NCI-H524 (cell line): ENCODE results near the gene TMEM167A.

Source experiments
- DNase-seq, 2 experiments: peaks; one replicate each; lab custom pipeline; 2025; lab: John Stamatoyannopoulos, UW

Gene TMEM167A

GRCh38 chr5:83035373-83036100, 41.7 kb downstream of the TMEM167A start:
- peak in 1 of 2 experiments; percentile 27 for DNase-seq

DNA sequence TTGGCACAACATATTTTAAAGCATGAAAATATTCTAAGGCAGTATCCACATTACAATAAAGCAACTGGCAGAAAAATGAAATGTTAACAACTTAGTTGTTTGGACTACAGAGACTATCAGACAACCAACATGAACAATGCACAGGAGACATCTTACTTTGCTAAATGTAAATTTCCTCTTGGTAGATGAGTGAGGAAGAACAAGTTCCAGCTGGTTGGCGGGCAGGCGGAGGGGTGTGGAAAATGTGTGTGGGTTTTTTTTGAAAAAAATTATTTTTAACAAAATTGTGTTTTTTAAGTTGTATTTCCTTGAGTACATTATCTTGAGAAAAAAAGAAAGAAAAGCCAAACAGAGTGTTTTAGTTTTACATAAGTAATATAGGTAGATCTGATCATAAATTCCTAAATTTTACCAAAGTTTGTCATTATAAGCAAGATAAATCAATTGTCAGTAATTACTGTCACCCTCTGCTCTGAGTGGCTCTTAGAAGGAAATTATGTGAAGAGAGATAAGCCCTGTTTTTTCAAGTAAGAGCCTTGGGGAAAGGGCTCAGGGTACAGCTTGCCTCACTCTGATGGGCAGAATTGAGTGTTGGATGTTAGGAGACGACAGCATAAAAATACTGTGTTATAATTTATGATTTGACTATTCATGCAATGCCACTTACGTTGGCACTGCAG, 42.5 kb downstream of the TMEM167A start:
- peak in 1 of 2 experiments; percentile 36 for DNase-seq

GRCh38 chr5:83034036-83034435, 43.2 kb downstream of the TMEM167A start:
- peak in 1 of 2 experiments; percentile 42 for DNase-seq

DNA sequence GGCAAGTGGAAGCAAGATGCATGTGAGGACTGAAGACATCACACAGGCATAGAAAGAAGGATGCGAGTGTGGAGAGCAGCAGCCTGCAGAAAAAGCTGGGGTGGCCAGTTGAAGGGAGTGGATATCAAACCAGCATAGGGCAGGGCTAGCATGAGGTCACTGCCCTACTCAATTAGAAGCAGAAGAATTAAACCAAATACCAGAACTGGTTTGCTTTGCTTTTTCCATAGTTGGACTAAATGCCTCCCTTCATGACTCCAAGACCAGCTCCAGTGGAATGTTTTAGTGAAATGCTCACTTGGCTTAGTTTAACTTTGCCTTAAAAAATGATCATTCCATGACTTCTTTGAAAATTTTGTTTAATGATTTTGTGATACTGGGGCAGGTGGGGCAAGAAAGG, 45.8 kb downstream of the TMEM167A start:
- no peak for DNase-seq

DNA sequence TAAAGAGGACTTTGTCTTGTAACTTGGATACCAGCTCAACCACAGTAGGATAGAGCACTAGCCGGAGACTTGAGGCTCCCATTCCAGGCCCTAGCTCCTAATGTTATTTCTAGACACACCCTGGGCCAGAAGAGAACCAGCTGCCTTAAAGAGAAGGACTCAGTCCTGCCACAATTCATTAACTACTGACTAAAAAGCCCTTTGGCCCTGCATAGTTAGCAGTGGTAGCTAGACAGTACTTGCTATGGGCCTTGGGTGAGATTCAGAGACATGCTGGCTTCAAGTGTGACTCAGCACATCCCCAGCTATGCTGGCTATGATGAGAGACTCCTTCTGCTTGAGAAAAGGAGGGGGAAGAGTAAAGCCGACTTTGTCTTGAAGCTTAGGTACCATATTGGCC, 47.3 kb downstream of the TMEM167A start:
- no peak for DNase-seq

DNA sequence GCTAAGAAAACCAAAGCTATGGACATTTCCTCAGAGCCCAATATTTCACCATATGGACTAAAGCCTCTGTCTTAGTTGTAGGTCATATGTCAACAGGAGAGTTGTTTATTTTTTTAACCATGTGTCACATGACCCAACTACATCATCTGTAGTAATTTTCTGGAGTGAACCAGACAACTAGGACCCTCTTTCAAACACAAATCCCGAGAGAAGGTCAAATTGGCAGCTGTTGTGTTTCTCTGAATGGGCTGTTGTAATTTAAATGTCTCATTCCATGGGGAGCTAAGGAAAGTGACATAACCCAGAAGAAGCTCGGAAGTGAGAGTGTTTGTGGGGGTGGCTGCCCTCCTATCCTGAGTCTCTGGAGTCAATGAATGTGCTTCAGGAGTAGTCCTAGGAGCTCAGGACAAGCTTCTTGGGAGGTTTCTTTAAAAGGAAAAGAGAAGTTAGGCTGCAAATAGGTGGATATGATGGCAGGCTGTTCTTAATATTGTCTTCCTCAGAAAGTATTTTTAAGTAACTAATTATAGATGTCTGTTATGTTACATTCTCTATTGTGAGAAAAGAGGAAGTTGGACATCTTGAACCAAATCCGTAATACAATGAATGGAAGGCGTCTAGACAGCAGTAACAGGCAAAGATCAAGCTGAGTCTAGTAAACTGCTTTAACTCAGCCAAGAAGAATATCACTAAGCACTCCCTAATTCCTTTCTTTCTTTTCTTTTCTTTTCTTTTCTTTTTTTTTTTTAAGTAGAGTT, 50.1 kb downstream of the TMEM167A start:
- DNase-seq = no peak

- no peak for DNase-seq
Observed at GRCh38 chr5:83026516-83026915, 50.7 kb downstream of the TMEM167A start.

- DNase-seq = no peak
Observed at GRCh38 chr5:83025690-83026478, 51.3 kb downstream of the TMEM167A start.

GRCh38 chr5:83022334-83022733, 54.9 kb downstream of the TMEM167A start:
- no peak for DNase-seq

DNA sequence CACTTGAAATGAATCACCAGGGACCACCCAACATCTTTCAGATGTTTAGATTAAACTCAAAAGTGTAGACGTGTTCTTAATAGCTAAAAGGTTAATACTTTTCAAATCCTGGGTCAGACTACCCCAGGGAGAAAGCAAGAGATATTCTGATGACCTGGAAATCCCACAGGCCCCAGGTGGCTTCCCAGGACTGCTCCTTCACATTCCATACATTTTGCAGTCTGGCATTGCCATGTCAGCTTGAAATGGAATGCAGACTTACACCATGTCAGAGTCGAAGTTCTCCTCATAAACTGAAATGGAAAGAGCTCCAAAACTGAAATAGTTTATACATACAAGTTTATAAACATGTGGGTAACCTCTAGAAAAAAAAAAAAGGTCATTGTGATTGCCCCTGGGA, 61.5 kb downstream of the TMEM167A start:
- no peak for DNase-seq

- DNase-seq = no peak
Observed at GRCh38 chr5:83011985-83012384, 65.2 kb downstream of the TMEM167A start.

GRCh38 chr5:83009408-83009807, 67.8 kb downstream of the TMEM167A start:
- peak in 1 of 2 experiments; percentile 8 for DNase-seq

DNA sequence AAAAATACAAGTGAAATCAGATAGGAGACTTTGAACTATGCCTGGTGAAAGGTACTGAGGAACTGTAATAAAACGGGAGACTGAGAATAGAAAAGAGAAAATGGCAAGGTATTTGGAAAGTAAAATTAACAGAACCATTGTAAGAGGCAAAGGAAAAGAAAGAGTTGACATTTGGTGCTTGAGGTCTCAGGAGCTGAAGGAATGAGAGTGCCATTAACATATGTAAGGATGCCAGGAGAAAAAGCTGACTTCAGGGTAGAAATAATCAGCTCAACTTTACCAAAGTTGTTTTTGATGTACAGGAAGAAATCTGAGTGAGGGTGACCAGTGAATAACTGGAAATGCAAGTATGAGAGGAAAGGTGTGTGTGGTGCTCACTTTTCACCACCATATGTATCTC, 69.4 kb downstream of the TMEM167A start:
- no peak for DNase-seq

DNA sequence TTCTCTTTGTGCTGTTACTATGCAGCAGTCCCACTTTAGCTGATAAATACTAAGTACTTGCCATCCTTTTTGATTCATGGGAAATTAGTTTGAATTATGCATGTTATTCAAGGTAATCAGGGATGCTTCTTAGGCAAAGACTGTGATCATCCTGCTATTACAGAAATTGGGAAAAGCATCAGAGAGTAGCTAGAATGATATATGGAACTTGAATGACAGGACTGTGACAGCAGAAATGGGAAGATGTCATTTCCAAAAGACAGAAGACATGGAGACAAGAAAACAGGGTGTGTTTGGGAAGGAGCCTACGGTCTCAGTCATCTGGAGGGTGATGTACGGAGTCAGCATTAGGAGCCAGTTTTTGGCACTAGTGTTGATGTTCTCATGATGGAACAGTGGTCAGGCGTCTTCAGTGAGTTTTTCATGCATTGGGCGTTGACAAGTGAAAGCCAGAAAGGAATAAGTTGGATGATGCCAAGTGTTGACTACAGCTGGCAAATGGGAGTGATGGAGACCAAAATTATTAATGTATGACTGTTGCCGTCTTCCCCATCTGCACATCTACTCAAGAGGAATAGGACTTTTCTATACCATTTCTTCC, 70.4 kb downstream of the TMEM167A start:
- DNase-seq = no peak

- DNase-seq = no peak
Observed at GRCh38 chr5:83003791-83004190, 73.4 kb downstream of the TMEM167A start.
